DND-41 (cell line): ENCODE results near the gene ZNF254.

ENCODE experiments used
- ATAC-seq: fragments of 200-7000 bp; cut with Tn5 transposase; 3 replicates; pipeline ENCODE4 v1.9.1; 2021; ENCODE audit warnings: low read depth; ENCODE audit not compliant: insufficient read depth
- DNase-seq: peaks from one replicate; pipeline ENCODE4 v3.0.0-alpha.2; 2020
- H2AFZ ChIP-seq: 2 replicates; pipeline ENCODE4 v1.6.0; 2012; ENCODE audit warnings: low read depth, low read length
- H3K27ac ChIP-seq: 2 replicates; pipeline ENCODE4 v1.5.1; 2012; ENCODE audit warnings: low read length, inconsistent platforms
- H3K27me3 ChIP-seq: fragments of 200-600 bp; sonication (generic); 2 replicates; pipeline ENCODE4 v1.6.0; 2012; ENCODE audit warnings: low read length, mild to moderate bottlenecking, inconsistent platforms; ENCODE audit not compliant: insufficient read depth, poor library complexity
- H3K36me3 ChIP-seq: 2 replicates; pipeline ENCODE4 v1.5.1; 2012; ENCODE audit warnings: low read length, inconsistent platforms; ENCODE audit not compliant: insufficient read depth
- H3K4me1 ChIP-seq: 2 replicates; pipeline ENCODE4 v1.5.1; 2012; ENCODE audit warnings: mild to moderate bottlenecking, low read length; ENCODE audit not compliant: insufficient read depth
- H3K4me2 ChIP-seq: 2 replicates; pipeline ENCODE4 v1.6.0; 2012; ENCODE audit warnings: mild to moderate bottlenecking, moderate library complexity, low read length, inconsistent platforms; ENCODE audit not compliant: insufficient read depth
- H3K4me3 ChIP-seq, 2 experiments: fragments of 200-600 bp in 1 of 2; shearing (Covaris generic) in 1 of 2; 2 replicates each; pipeline ENCODE4 v1.5.1; 2012 to 2016; ENCODE audit warnings: inconsistent platforms in 2 of 2, low read length in 2 of 2, mild to moderate bottlenecking in 2 of 2, low read depth in 1 of 2, moderate library complexity in 1 of 2
- H3K79me2 ChIP-seq: 2 replicates; pipeline ENCODE4 v1.6.0; 2012; ENCODE audit warnings: low read length, inconsistent platforms; ENCODE audit not compliant: insufficient read depth
- H3K9ac ChIP-seq: 2 replicates; pipeline ENCODE4 v1.6.0; 2012; ENCODE audit warnings: low read depth, mild to moderate bottlenecking, inconsistent platforms, low read length, moderate library complexity
- H3K9me3 ChIP-seq: 2 replicates; pipeline ENCODE4 v1.5.1; 2012; ENCODE audit warnings: low read length, moderate library complexity, mild to moderate bottlenecking, inconsistent platforms; ENCODE audit not compliant: insufficient read depth, severe bottlenecking
- H4K20me1 ChIP-seq: 2 replicates; pipeline ENCODE4 v1.6.0; 2012; ENCODE audit warnings: low read length; ENCODE audit not compliant: insufficient read depth
- CTCF ChIP-seq: IDR thresholded peaks from 2 replicates; pipeline ENCODE4 v1.5.1; 2012; ENCODE audit warnings: borderline replicate concordance, low read length, moderate library complexity, mild to moderate bottlenecking; ENCODE audit not compliant: poor library complexity, severe bottlenecking; ENCODE audit errors: extremely low read depth
- EZH2 ChIP-seq: IDR thresholded peaks from 3 replicates; pipeline ENCODE4 v1.6.1; 2012; ENCODE audit warnings: borderline replicate concordance, low read depth, mild to moderate bottlenecking, moderate library complexity, low read length, inconsistent platforms; ENCODE audit not compliant: severe bottlenecking

The ZNF254 gene

GRCh38 chr19:24057144-24057543 lies 29.8 kb upstream of the ZNF254 start:
- DNase-seq (no peak), ATAC-seq (no peak)
- no peak for TF ChIP-seq CTCF
- TF ChIP-seq EZH2 = no peak
- Histone ChIP-seq H3K4me2 (no peak overlapping the region), H3K27ac (no peak overlapping the region), H4K20me1 (no peaks in the 10 kb centered on the region), H3K9me3 (no peaks in the 10 kb centered on the region), H3K79me2 (no peaks in the 10 kb centered on the region), H3K36me3 (peaks cover 87% of the 10 kb centered on the region), H3K9ac (no peak overlapping the region), H3K27me3 (no peaks in the 10 kb centered on the region), H2AFZ (no peak overlapping the region), H3K4me3 (no peak overlapping the region), H3K4me1 (no peaks in the 10 kb centered on the region)

- Histone ChIP-seq H3K9me3 (no peaks in the 10 kb centered on the region), H3K36me3 (peaks cover 73% of the 10 kb centered on the region), H3K4me2 (no peak overlapping the region), H3K27me3 (no peaks in the 10 kb centered on the region), H3K4me1 (no peaks in the 10 kb centered on the region), H2AFZ (no peak overlapping the region), H3K27ac (no peak overlapping the region), H3K79me2 (no peaks in the 10 kb centered on the region), H4K20me1 (no peaks in the 10 kb centered on the region), H3K4me3 (no peak overlapping the region), H3K9ac (no peak overlapping the region)
- ATAC-seq = no peak
- DNase-seq = no peak
- TF ChIP-seq EZH2 (no peak), CTCF (no peak)
Observed at GRCh38 chr19:24059563-24060295, 27.3 kb upstream of the ZNF254 start.

- Histone ChIP-seq H3K4me2 (no peak overlapping the region), H3K9ac (no peak overlapping the region), H3K36me3 (peaks cover 79% of the 10 kb centered on the region), H3K4me3 (no peak overlapping the region), H4K20me1 (no peaks in the 10 kb centered on the region), H2AFZ (no peak overlapping the region), H3K27me3 (no peaks in the 10 kb centered on the region), H3K4me1 (no peaks in the 10 kb centered on the region), H3K79me2 (peaks cover 3% of the 10 kb centered on the region; the same call in 1 of the 2 replicates), H3K27ac (no peak overlapping the region), H3K9me3 (no peaks in the 10 kb centered on the region)
- DNase-seq (no peak), ATAC-seq (no peak)
- TF ChIP-seq CTCF = no peak
- no peak for TF ChIP-seq EZH2
Observed at GRCh38 chr19:24060687-24061356, 26.2 kb upstream of the ZNF254 start.
